Hepatocyte (in vitro differentiated cells): Measurements from ENCODE around the gene SLC25A21. TPM values are rescaled to one million over a fixed set of nuclear protein-coding genes. Genes with fewer than 3 reads are reported as not detected.

ENCODE experiments used
- DNase-seq: peaks from one replicate; pipeline ENCODE4 v3.0.0-alpha.2; 2016; ENCODE audit warnings: low spot score
- H2AFZ ChIP-seq: fragments of 200-600 bp; sonication (generic); 2 replicates; pipeline ENCODE4 v1.6.0; 2016; ENCODE audit warnings: antibody characterized with exemption, mild to moderate bottlenecking
- H3K27ac ChIP-seq: fragments of 200-600 bp; sonication (generic); 2 replicates; pipeline ENCODE4 v1.5.1; 2016; ENCODE audit warnings: mild to moderate bottlenecking
- H3K27me3 ChIP-seq: fragments of 200-600 bp; sonication (generic); 2 replicates; pipeline ENCODE4 v1.6.1; 2016
- H3K36me3 ChIP-seq: fragments of 200-600 bp; sonication (generic); replicated peaks from 2 replicates; pipeline ENCODE4 v1.5.1; 2016; ENCODE audit warnings: low read depth; ENCODE audit not compliant: insufficient read depth
- H3K4me1 ChIP-seq: fragments of 200-600 bp; sonication (generic); 2 replicates; pipeline ENCODE4 v1.5.1; 2016; ENCODE audit warnings: mild to moderate bottlenecking, moderate library complexity; ENCODE audit not compliant: insufficient read depth
- H3K4me2 ChIP-seq: fragments of 200-600 bp; sonication (generic); 2 replicates; pipeline ENCODE4 v1.6.0; 2016
- H3K4me3 ChIP-seq: fragments of 200-600 bp; sonication (generic); 2 replicates; pipeline ENCODE4 v1.5.1; 2016; ENCODE audit warnings: mild to moderate bottlenecking
- H3K79me2 ChIP-seq: fragments of 200-600 bp; sonication (generic); 2 replicates; pipeline ENCODE4 v1.6.0; 2017; ENCODE audit warnings: mild to moderate bottlenecking
- H3K9me2 ChIP-seq: fragments of 200-600 bp; sonication (generic); replicated peaks from 2 replicates; pipeline ENCODE4 v1.6.0; 2017; ENCODE audit warnings: mild to moderate bottlenecking; ENCODE audit not compliant: insufficient read depth
- H3K9me3 ChIP-seq: fragments of 200-600 bp; sonication (generic); 2 replicates; pipeline ENCODE4 v1.5.1; 2016; ENCODE audit warnings: low read depth, mild to moderate bottlenecking
- H4K20me1 ChIP-seq: fragments of 200-600 bp; sonication (generic); 2 replicates; pipeline ENCODE4 v1.6.0; 2016; ENCODE audit warnings: mild to moderate bottlenecking; ENCODE audit not compliant: insufficient read depth, poor library complexity, severe bottlenecking
- EZH2 ChIP-seq: fragments of 200-600 bp; sonication (generic); IDR thresholded peaks from 2 replicates; pipeline ENCODE4 v1.6.1; 2016; ENCODE audit warnings: antibody characterized with exemption, mild to moderate bottlenecking, borderline replicate concordance
- EZH2phosphoT487 ChIP-seq: fragments of 200-600 bp; sonication (generic); IDR thresholded peaks from one replicate; pipeline ENCODE4 v1.6.1; 2018; ENCODE audit warnings: antibody characterized with exemption, mild to moderate bottlenecking, low read depth, moderate library complexity; ENCODE audit not compliant: unreplicated experiment, severe bottlenecking
- WGBS: methylation state at CpG from one replicate; pipeline ENCODE4 v1.1.6; 2016; ENCODE audit warnings: low lambda C conversion rate; ENCODE audit errors: missing lambda C conversion rate; 5-methylcytosine and 5-hydroxymethylcytosine counted together
- polyA plus RNA-seq: library from polyadenylated mRNA; unstranded; fragments of >200 nt; fragmentation: Nextera tagmentation; extraction: Ambion mirVana; gene quantifications from 2 replicates; pipeline ENCODE4 v1.2.1, GENCODE V29; 2016
- total RNA-seq: library from RNA; depleted of rRNA; stranded (reverse); fragments of >200 nt; gene quantifications from 2 replicates; pipeline ENCODE4 v1.2.3, GENCODE V29; 2014
- TF ChIP-seq, protein P1 (sequence below): fragments of 200-600 bp; sonication (generic); IDR thresholded peaks from 2 replicates; pipeline ENCODE4 v1.5.1; 2016; ENCODE audit warnings: antibody characterized with exemption, mild to moderate bottlenecking; ENCODE audit not compliant: poor library complexity

The SLC25A21 gene
- total and polyA plus RNA-seq, 2 experiments from 2014 or later, result 1.4 to 1.6 TPM

- H3K9me3 ChIP-seq, result no peaks in the 10 kb centered on the region
- no peak overlapping the region for H2AFZ ChIP-seq
- TF ChIP-seq EZH2, result no peak
- TF ChIP-seq, protein P1, sequence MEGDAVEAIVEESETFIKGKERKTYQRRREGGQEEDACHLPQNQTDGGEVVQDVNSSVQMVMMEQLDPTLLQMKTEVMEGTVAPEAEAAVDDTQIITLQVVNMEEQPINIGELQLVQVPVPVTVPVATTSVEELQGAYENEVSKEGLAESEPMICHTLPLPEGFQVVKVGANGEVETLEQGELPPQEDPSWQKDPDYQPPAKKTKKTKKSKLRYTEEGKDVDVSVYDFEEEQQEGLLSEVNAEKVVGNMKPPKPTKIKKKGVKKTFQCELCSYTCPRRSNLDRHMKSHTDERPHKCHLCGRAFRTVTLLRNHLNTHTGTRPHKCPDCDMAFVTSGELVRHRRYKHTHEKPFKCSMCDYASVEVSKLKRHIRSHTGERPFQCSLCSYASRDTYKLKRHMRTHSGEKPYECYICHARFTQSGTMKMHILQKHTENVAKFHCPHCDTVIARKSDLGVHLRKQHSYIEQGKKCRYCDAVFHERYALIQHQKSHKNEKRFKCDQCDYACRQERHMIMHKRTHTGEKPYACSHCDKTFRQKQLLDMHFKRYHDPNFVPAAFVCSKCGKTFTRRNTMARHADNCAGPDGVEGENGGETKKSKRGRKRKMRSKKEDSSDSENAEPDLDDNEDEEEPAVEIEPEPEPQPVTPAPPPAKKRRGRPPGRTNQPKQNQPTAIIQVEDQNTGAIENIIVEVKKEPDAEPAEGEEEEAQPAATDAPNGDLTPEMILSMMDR, result no peak
- no peak for TF ChIP-seq EZH2phosphoT487
- H3K36me3 ChIP-seq, result no peaks in the 10 kb centered on the region
- H3K27me3 ChIP-seq, result no peaks in the 10 kb centered on the region
- no peaks in the 10 kb centered on the region for H3K4me1 ChIP-seq
- H3K79me2 ChIP-seq, result no peaks in the 10 kb centered on the region
- no peak overlapping the region for H3K27ac ChIP-seq
- H3K4me3 ChIP-seq, result no peak overlapping the region
- no peak overlapping the region for H3K4me2 ChIP-seq
- no peaks in the 10 kb centered on the region for H4K20me1 ChIP-seq
- no peak for DNase-seq
- no peaks in the 10 kb centered on the region for H3K9me2 ChIP-seq
- 46% methylated on average over 2 of the region's 2 CpGs for WGBS
These were observed 448.9 kb downstream of the SLC25A21 start for GRCh38 chr14:36723530-36723929.

GRCh38 chr14:36721877-36722276 lies 450.5 kb downstream of the SLC25A21 start:
- Histone ChIP-seq H4K20me1 (no peaks in the 10 kb centered on the region), H3K79me2 (no peaks in the 10 kb centered on the region), H3K4me2 (no peak overlapping the region), H3K9me2 (no peaks in the 10 kb centered on the region), H3K4me3 (no peak overlapping the region), H3K27me3 (no peaks in the 10 kb centered on the region), H3K4me1 (no peaks in the 10 kb centered on the region), H3K27ac (no peak overlapping the region), H3K36me3 (no peaks in the 10 kb centered on the region), H3K9me3 (no peaks in the 10 kb centered on the region), H2AFZ (no peak overlapping the region)
- TF ChIP-seq, protein P1, result no peak
- TF ChIP-seq EZH2phosphoT487 (no peak), EZH2 (no peak)
- WGBS, result 74% methylated on average over 1 of the region's 1 CpG
- DNase-seq, result no peak

DNA sequence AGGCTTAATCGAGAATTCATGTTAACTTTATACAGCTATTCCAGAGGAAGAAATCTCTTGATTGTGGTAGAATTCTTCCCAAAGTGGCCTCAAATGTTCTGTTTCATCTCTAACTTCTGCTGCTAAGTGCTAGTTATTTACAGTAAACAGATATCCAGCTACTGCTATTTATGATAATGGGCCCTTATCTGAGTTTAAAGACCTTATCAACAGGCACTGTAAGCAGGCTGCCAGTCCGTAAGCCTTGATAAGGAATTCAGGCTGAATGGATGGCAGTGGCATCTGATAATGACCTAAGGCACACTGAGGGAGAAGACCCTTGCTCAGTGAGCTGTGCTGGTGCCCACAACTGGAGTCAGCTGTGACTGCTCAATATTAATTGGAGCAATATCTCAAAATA lies 451.7 kb downstream of the SLC25A21 start:
- Histone ChIP-seq H3K27ac (no peak overlapping the region), H3K4me3 (no peak overlapping the region), H3K4me1 (no peaks in the 10 kb centered on the region), H3K36me3 (no peaks in the 10 kb centered on the region), H2AFZ (no peak overlapping the region), H3K9me3 (no peaks in the 10 kb centered on the region), H3K9me2 (no peaks in the 10 kb centered on the region), H3K4me2 (no peak overlapping the region), H3K79me2 (no peaks in the 10 kb centered on the region), H3K27me3 (no peaks in the 10 kb centered on the region), H4K20me1 (no peaks in the 10 kb centered on the region)
- TF ChIP-seq, protein P1, result no peak
- TF ChIP-seq EZH2phosphoT487, result no peak
- no peak for TF ChIP-seq EZH2
- DNase-seq, result no peak
- WGBS, result 49% methylated on average over 2 of the region's 2 CpGs

DNA sequence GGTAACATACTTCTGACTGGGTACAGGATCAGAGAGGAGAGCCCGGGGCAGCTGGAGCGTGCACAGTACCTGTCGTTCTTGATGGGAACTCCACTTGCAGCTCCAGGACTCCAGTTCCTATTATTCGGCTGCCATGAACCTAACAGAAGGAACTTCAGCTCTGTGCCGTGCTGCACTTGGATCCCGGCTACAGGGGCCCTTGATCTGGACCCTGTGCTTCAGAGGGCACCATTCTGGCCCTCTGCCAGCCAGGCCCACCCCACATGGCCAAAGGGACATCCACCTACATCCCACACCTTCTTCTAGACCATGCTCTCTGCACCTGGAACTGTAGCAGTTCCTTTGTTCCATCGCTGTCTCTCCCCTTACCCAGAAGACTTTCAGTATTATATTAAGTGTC lies 452.6 kb downstream of the SLC25A21 start:
- H3K4me3 ChIP-seq, result no peak overlapping the region
- H4K20me1 ChIP-seq, result no peaks in the 10 kb centered on the region
- DNase-seq, result no peak
- H3K4me2 ChIP-seq, result no peak overlapping the region
- no peaks in the 10 kb centered on the region for H3K79me2 ChIP-seq
- H3K36me3 ChIP-seq, result no peaks in the 10 kb centered on the region
- H3K27me3 ChIP-seq, result no peaks in the 10 kb centered on the region
- no peaks in the 10 kb centered on the region for H3K9me3 ChIP-seq
- 95% methylated on average over 7 of the region's 7 CpGs for WGBS
- no peaks in the 10 kb centered on the region for H3K9me2 ChIP-seq
- no peak overlapping the region for H3K27ac ChIP-seq
- TF ChIP-seq, protein P1, result no peak
- TF ChIP-seq EZH2phosphoT487, result no peak
- TF ChIP-seq EZH2, result no peak
- H2AFZ ChIP-seq, result no peak overlapping the region
- no peaks in the 10 kb centered on the region for H3K4me1 ChIP-seq
